Bronchial epithelial cell (primary cell): ENCODE measurements around the gene C16orf92. TPM values are rescaled to one million over a fixed set of nuclear protein-coding genes. Genes with fewer than 3 reads are reported as not detected.
A peak's percentile ranks its signal among the peaks of the same experiment; 100 is the strongest.
"Not testable (repeated sequence)": the region's sequence is repeated elsewhere in the genome, so short reads cannot be mapped to it uniquely, and the experiment has no call there.

Experiments used
- DNase-seq: peaks from one replicate; pipeline ENCODE4 v3.0.0-alpha.2; 2010; ENCODE audit warnings: low read depth
- FAIRE-seq: peaks from 2 replicates; lab custom pipeline; 2011; peaks lifted over from hg19 to GRCh38; lab: Jason Lieb, UNC
- H3K27me3 ChIP-seq: 2 replicates; pipeline ENCODE4 v1.5.1; 2011; ENCODE audit warnings: low read length; ENCODE audit not compliant: control insufficient read depth, insufficient read depth
- H3K36me3 ChIP-seq: 2 replicates; pipeline ENCODE4 v1.5.1; 2011; ENCODE audit warnings: low read length; ENCODE audit not compliant: control insufficient read depth, insufficient read depth
- H3K4me3 ChIP-seq: 2 replicates; pipeline ENCODE4 v1.5.1; 2011; ENCODE audit warnings: mild to moderate bottlenecking, low read depth, low read length, control low read depth
- CTCF ChIP-seq: IDR thresholded peaks from 2 replicates; pipeline ENCODE4 v1.5.1; 2011; ENCODE audit warnings: mild to moderate bottlenecking, moderate library complexity, low read length, control low read depth, inconsistent platforms; ENCODE audit not compliant: insufficient read depth, severe bottlenecking
- total RNA-seq: library from RNA; depleted of rRNA; stranded (reverse); fragments of >200 nt; gene quantifications from 2 replicates; pipeline ENCODE4 v1.2.1, GENCODE V29; 2014

Gene C16orf92
- total RNA-seq, 1 donor from 2014 or later, result not detected

GRCh38 chr16:30009990-30010843 is 12.8 kb upstream of the C16orf92 start:
- no peak for FAIRE-seq
- no peak for TF ChIP-seq CTCF
- DNase-seq, result no peak
- Histone ChIP-seq H3K4me3 (no peak overlapping the region), H3K27me3 (peaks cover 15% of the 10 kb centered on the region), H3K36me3 (no peaks in the 10 kb centered on the region)

- Histone ChIP-seq H3K27me3 (peaks cover 15% of the 10 kb centered on the region), H3K36me3 (no peaks in the 10 kb centered on the region), H3K4me3 (peak within 1 kb of the TSS; percentile 30)
- no peak for TF ChIP-seq CTCF
- DNase-seq (no peak), FAIRE-seq (no peak)
These were observed 11.9 kb upstream of the C16orf92 start, which contains the start of gene DOC2A for GRCh38 chr16:30010844-30011713. TSS of gene DOC2A (minus strand) at chr16:30011027. CDS start at chr16:30010222, 805 bp downstream.

- H3K4me3 ChIP-seq, result no peak overlapping the region
- DNase-seq (no peak), FAIRE-seq (no peak)
- peaks cover 15% of the 10 kb centered on the region for H3K27me3 ChIP-seq
- no peak for TF ChIP-seq CTCF
- no peaks in the 10 kb centered on the region for H3K36me3 ChIP-seq
These were observed 11.1 kb upstream of the C16orf92 start for GRCh38 chr16:30011714-30012504.

GRCh38 chr16:30012598-30012997 is 10.4 kb upstream of the C16orf92 start:
- not testable (repeated sequence) for FAIRE-seq, H3K36me3 ChIP-seq, H3K4me3 ChIP-seq, DNase-seq
- peaks cover 15% of the 10 kb centered on the region for H3K27me3 ChIP-seq

GRCh38 chr16:30015450-30015849 is 7.5 kb upstream of the C16orf92 start:
- DNase-seq, H3K4me3 ChIP-seq, FAIRE-seq: not testable (repeated sequence)

GRCh38 chr16:30016555-30017276 is 6.3 kb upstream of the C16orf92 start:
- no peak for TF ChIP-seq CTCF
- no peak for FAIRE-seq
- no peak for DNase-seq
- Histone ChIP-seq H3K4me3 (no peak overlapping the region), H3K27me3 (no peaks in the 10 kb centered on the region), H3K36me3 (no peaks in the 10 kb centered on the region)

More at GRCh38 chr16:30015450-30015849, 7.5 kb upstream of the C16orf92 start:
- H3K27me3 ChIP-seq, H3K36me3 ChIP-seq: not testable (repeated sequence)
